Epithelial cell of prostate (primary cell): ENCODE results near the gene HECTD4.
"Not testable (repeated sequence)": the region's sequence is repeated elsewhere in the genome, so short reads cannot be mapped to it uniquely, and the experiment has no call there.

Source experiments
- DNase-seq: peaks from one replicate; pipeline ENCODE4 v3.0.0-alpha.2; 2011; ENCODE audit warnings: low read depth, low spot score
- H3K27ac ChIP-seq: fragments of 450-650 bp; 2 replicates; pipeline ENCODE4 v1.5.1; 2017; ENCODE audit warnings: mild to moderate bottlenecking

The HECTD4 gene

DNA sequence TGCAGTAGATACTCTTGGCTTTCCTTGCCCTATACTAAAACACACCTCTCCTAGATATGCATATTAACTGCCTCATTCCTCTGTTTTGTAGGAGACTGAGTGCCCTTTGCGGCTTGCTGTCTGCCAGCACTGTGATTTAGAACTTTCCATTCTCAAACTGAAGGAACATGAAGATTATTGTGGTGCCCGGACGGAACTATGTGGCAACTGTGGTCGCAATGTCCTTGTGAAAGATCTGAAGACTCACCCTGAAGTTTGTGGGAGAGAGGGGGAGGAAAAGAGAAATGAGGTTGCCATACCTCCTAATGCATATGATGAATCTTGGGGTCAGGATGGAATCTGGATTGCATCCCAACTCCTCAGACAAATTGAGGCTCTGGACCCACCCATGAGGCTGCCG lies 241.5 kb downstream of the HECTD4 start:
- DNase-seq: no peak
- no peak overlapping the region for H3K27ac ChIP-seq

DNA sequence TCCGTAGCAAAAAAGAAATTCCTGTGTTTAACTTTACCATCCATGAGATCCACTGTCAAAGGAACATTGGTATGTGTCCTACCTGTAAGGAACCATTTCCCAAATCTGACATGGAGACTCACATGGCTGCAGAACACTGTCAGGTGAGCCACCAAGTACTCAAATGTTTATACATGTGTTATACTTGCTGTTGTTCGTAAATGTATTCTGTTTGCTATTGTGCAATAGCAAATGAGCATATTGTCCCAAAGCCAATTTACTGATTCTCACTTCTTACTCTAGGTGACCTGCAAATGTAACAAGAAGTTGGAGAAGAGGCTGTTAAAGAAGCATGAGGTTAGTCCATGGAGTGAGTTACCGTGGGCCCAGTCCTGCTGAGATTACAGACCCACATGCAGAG lies 247.5 kb downstream of the HECTD4 start:
- no peak for DNase-seq
- H3K27ac ChIP-seq: no peak overlapping the region

DNA sequence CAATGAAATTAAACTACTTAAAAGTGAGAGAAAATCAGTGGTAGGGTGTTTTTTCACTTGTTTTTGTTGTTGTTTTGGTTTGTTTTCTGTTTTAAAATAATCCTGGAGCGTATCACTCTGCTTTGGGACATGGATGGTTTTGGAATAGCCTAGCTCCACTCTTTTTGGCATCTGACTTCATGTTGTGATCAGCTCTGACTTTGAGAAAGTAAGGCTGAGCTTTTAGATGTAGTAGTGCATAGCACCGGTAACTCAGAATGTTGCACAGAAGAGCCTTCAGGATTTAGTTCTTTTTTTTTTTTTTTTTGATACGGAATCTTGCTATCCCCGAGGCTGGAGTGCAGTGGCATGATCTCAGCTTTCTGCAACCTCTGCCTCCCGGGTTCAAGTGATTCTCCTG lies 248.8 kb downstream of the HECTD4 start:
- no peak overlapping the region for H3K27ac ChIP-seq
- no peak for DNase-seq

DNA sequence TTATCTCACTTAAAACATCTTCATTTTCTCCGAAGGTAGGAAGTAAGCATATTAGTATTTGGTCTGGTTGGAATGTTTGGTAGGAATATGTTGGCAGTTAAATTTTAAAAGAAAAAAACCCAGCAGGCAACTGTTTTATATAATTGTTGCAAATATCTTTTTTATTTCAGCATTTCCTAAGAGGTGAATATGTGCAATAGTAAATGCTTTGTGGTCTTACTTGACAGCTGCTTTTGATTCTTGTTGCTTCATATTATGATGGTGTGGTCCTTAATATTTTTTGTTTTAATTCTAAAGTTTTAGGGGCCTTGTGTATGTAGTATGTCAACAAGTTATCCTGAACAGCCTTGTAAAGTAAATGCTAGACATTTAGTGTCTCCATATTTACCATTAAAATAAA lies 250.5 kb downstream of the HECTD4 start:
- no peak overlapping the region for H3K27ac ChIP-seq
- no peak for DNase-seq

DNA sequence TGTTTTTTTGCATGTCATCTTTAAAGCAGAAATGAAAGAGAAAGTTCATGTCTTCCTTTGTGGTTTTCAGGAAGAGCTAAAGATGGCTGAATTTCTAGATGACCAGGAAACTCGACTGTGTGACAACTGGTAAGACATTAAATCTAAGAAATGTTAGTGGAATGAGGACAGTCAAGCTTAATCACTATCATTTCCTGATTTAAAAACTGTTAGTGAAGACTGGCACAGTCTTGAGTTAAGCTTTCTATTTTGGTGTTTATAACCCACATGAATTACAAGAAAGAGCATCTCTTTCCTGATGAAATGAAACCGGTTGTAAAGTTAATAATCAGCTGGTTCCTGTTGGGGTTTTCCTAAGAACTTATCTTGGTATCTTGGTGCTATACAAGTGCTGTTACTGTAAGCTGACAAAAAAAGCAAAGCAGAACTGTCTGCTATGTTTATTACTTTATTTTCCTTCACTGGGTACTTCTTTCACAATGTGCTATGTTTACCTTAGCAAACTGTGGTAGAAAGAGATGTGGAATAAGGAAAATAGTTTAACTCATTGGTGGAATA lies 251.7 kb downstream of the HECTD4 start:
- DNase-seq: no peak
- H3K27ac ChIP-seq: peak overlapping the region; percentile 33

DNA sequence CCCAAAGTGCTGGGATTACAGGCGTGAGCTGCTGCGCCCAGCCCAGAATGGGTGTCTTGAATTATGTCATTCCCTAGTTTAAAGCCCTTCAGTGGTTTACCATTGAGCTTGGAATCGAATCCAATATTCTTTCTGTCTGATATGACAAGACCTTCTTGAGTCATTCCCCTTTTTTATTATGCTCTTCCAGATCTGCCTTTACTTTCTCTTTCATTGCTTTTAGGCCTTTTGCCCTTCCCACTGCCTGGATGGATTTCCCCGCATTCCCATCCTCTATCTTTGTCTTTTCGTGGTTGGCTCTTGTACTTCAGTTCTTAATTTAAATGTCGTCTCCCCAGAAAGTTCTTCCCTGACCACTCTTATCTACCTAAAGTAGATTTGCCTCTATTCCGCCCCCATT lies 255.3 kb downstream of the HECTD4 start:
- DNase-seq: no peak
- no peak overlapping the region for H3K27ac ChIP-seq

DNA sequence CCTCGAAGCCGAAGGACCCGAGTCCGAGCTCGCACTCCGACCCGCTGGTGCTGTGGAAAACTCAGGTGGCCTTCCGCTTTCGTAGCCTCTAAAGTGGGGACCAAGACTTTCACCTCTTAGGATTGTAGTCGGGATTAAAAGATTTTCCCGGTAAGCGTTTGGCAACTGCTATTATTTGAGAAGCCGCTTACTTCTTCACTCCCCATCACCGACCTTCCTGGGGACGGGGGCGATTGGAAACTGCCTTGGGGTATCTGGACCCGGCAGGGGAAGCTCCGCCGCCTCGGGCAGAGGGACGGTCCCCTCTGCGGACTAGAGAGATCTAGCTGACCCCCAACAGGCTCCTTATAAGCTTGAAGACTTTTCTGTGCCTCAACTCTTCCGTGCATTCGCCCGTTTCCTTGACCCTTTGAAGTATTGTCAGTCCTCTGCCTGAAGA lies 256.2 kb downstream of the HECTD4 start:
- DNase-seq: no peak
- peak overlapping the region; percentile 46 for H3K27ac ChIP-seq

DNA sequence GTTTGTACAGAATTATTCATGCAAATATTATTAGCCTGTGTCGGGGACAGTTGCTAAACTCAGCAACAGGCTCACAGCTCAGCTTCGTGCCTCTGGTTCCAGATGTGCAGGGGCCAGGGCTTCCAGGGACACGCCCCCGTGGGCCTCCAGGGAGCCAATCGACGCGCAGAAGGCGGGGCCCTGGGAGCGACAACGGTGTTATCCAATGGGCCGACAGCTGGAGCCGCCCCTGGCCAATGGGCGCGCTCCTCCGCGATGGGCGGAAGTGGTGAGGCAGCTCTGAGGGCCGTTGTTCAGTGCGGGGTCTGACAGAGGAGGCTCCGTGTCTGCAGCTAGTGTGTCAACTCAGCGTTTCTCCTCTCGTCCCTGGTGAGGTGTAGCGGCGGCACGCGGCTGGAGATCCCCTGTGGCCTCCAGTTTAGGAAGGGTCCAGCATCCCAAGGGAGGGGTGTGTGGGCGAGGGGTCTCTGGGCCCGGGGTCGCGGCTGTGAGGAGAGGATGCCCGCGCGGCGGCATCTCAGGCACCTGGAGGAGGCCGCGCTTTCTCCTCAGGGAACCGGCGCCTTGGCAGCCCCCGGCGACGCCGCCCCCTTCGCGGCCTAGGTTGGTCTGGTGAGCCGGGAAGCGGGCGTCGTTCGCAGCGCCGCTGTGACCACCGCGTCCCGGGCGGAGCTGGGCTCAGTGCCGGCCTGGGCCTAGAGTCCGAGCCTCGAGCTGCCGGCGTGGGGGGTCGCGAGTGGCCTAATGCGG lies 256.8 kb downstream of the HECTD4 start, which contains the start of gene TRAFD1:
Gene TRAFD1 (plus strand): TSS at position 311 of the 750 bp plus-strand sequence. CDS start 4,963 bp downstream, outside the sequence.
- DNase-seq: peak; percentile 62
- peak within 1 kb of the TSS; percentile 46 for H3K27ac ChIP-seq

DNA sequence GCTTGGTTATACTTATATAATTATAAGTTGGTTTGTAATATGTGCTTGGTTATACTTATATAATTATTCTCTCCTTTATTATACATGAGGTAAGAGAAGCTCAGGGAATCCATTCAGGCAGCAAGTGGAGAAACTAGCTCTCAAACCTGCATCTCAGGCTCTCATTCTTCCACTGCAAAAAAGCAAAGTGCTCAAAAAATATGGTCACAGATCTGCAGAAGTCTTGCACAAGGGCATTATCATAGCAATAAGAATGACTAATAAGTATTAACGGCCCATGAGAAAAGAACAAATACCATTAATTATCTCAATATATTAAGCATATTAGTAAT lies 257.3 kb downstream of the HECTD4 start:
- no peak for DNase-seq
- H3K27ac ChIP-seq: no peak overlapping the region

DNA sequence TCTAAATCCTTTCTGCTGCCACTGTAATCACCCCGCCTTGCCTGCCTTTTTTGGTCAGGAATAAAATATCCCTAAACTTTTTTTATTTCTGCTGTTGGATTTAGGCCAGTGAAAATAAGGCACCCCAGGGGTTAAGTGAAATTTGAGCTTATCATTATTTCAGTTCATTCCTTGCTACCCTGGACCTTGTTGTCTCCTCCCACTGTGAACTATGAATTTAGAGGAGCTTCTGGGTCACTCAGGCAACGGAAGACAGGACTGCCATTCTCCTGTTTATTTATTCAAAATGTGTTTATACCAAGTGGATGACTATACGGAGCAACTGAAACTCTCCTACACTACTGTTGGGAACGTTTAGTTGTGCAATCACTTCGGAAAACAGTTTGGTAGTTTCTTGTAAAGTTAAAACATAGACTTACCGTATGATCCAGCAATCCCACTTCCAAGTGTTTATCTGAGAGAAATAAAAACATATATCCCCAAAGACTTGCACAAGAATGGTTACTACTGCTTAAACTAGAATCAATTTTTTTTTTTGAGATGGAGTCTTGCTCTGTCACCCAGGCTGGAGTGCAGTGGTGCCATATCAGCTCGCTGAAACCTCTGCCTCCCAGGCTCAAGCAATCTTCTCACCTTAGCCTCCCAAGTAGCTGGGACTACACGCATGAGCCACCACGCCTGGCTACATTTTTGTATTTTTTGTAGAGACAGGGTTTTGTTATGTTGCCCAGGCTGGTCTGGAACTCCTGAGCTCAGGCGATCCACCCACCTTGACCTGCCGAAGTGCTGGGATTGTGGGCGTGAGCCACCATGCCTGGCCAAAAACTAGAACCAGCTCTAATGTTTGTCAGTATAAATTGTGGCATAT lies 259.2 kb downstream of the HECTD4 start:
- H3K27ac ChIP-seq: no peak overlapping the region
- DNase-seq: no peak

DNA sequence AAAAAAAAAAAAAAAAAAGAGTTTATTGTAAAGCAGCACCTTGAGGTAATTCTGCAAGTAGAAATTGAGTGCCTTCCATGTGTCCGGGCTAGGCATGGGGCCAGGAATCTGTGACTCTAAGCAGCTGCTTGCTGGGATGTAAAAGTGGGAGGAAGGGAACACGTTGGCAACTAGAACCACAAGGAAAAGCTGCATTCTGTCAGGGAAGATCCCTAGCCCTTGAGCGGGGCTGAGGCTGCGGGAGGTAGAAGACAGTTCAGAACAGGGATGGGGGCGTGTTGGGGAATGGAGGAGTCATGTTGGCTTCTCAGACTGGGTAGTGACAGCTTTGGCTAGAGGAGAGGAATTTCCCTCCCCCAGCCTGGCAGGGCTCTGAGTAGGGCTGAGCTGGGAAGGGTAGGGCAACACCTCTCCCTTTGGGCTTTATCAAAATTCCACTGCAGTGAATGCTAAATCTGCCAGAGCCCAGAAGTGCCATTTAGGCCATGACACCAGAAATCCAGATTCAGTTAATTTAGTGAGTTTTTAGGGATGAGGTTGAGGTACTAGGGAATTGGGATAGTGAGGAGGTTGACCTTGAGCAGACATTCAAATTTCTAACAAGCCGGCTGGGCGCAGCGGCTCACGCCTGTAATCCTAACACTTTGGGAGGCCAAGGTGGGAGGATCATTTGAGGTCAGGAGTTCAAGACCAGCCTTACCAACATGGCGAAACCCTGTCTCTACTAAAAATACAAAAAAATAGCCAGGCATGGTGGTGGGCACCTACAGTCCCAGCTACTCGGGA lies 260.3 kb downstream of the HECTD4 start:
- peak overlapping the region; percentile 51 for H3K27ac ChIP-seq
- peak; percentile 26 for DNase-seq

DNA sequence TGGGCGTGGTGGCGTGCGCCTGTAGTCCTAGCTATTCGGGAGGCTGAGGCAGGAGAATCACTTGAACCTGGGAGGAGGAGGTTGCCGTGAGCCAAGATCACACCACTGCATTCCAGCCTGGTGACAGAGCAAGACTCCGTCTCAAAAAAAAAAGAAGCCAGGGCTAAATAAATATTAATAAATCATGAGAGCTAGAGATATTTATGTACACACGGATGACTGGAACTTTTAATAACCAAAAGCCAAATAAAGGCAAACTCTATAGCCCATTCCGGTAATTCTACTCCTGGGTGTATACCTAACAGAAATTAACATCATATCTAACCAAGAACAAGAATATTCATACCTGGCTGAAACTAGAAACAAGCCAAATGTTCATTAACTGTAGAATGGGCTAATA lies 264.5 kb downstream of the HECTD4 start:
- peak overlapping the region; percentile 87 for H3K27ac ChIP-seq
- no peak for DNase-seq

DNA sequence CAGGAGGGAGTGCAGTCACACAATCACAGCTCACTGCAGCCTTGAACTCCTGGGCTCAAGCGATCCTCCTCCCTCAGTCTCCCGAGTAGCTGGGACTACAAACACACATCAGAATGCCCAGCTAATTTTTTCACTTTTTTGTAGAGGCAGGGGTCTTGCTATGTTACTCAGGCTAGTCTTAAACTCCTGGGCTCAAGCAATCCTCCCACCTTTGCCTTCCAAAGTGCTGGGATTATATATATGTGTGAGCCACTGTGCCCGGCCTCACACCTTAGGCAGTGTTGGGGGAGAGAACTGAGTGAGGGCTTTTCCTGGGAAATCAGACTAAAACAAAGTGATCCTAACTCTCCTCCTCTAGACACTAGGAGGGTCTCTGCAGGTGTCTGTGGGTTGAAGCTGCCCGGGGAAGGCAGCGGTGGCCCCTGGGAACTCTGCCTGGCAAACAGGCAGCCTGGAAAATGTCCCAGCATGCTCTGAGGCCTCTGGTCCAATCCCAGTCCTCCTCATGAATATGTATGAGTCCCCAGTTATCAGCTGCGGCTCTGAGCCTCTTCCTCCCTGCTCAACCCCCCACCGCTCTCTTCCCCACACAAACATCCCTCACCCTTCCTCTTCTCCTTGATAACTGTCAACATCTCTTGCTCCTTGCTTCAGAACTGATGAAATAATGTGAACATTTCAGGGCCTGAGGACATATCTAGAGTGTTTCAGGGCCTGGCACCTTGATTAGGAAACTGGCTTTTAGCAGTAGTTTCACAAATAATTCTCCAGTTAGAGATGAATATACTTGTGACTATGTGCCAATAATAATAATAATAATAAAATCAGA lies 265.8 kb downstream of the HECTD4 start:
- no peak for DNase-seq
- H3K27ac ChIP-seq: peak overlapping the region; percentile 87

DNA sequence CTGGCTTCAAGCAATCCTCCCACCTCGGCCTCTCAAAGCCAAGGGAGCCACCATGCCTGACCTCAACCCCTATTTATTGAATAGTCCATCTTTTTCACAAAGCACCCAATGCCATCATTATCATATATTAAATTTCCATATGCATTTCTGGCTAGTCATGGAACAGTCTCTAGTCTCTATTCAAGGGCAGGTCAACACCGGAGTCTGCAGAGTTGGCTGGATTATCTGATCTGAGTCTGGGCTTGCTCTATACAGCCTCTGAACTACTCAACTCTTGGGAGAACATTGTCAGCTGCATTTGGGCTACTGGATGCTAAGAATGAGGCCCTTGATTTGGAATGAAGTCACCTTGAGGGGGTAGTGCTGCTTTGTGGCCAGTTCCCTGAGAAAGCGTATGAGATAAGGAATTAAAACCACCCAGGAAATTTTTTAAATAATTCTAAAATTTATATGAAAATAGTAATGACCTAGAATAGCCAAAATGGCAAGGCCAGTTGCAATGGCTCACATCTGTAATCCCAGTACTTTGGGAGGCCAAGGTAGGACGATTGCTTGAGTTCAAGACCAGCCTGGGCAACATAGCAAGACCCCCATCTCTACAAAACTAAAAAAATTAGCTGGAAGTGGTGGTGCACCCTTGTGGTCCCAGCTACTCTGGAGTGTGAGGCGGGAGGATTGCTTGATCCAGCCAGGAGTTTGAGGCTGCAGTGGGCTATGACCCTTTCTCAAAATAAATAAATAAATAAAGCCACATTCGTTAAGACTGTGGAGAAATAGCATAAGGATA lies 266.8 kb downstream of the HECTD4 start:
- no peak for DNase-seq

DNA sequence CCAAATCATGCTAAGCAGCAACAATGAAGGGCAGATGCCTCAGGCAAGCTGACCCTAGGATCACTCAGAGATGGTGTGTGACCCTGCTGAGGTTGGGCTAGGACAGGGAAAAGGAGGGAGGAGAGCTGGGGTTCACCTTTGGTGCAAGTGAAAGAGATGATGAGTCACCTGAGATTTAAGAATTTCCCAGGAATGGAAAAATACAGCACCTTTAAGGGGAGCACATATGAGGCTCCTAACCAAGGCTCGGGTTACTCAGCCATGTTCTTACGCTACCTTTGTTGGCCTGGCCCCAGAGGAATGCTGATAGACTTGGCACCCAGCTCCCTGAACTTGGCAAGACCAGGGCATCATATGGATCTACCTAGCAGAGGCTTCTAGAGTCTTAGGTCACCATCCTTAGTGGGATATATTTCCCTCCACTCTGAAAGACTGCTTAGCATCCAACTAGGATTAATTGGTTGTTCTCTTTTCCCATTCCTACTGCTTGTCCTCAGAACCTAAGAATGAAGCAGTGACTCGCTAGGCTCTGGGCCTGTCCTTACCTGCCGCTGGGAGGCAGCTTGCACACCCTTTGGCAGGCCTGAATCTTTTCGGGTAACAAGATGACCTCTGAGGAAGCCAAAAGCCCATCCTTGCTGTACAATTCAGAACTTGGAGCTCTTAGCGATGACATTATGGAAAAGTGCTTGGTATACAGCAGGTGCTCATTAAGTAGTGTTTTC lies 269.7 kb downstream of the HECTD4 start:
- peak; percentile 78 for DNase-seq
- peak overlapping the region; percentile 86 for H3K27ac ChIP-seq

More for the DNA sequence above, 266.8 kb downstream of the HECTD4 start:
- no peak overlapping the region for H3K27ac ChIP-seq

DNA sequence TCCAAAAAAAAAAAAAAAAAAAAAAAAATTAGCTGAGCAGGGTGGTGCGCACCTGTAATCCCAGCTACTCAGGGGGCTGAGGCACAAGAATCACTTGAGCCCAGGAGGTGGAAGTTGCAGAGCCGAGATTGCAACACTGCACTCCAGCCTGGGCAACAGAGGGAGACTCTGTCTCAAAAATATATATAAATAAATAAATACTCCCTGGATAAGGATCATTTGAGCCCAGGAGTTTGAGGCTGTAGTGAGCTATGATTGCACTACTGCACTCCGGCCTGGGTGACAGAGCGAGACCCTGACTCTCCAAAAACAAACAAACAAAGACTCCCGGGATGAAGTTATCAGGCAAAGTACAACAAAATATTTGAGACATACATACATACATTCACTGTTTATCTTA lies 270.3 kb downstream of the HECTD4 start:
- DNase-seq: no peak
- H3K27ac ChIP-seq: peak overlapping the region; percentile 86

DNA sequence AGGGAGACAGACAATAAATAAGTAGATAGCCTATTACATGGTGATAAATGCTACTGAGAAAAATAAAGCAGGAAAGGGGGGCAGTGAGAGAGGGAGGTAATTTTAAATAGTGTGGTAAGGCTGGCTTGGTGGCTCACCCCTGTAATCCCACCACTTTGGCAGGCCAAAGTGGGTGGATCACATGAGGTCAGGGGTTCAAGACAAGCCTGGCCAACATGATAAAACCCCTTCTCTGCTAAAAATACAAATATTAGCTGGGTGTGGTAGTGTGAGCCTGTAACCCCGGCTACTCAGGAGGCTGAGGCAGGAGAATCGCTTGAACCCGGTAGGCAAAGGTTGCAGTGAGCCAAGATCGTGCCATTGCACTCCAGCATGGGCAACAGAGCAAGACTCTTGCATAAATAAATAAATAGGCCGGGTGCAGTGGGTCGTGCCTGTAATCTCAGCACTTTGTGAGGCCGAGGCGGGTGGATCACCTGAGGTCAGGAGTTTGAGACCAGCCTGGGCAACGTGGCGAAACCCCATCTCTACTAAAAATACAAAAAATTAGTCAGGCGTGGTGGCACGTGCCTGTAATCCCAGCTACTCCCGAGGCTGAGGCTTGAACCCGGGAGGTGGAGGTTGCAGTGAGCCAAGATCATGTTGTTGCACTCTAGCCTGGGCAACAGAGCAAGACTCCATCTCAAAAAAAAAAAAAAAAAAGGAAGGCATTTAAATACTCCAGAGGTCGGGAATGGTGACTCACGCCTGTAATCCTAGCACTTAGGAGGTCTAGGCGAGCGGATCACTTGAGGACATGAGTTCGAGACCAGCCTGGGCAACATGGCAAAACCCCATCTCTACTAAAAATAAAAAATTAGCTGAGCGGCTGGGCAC lies 271.2 kb downstream of the HECTD4 start:
- H3K27ac ChIP-seq, DNase-seq: not testable (repeated sequence)
